ENCODE measurements around the gene QRICH1.

- TF ChIP-seq, protein P1, sequence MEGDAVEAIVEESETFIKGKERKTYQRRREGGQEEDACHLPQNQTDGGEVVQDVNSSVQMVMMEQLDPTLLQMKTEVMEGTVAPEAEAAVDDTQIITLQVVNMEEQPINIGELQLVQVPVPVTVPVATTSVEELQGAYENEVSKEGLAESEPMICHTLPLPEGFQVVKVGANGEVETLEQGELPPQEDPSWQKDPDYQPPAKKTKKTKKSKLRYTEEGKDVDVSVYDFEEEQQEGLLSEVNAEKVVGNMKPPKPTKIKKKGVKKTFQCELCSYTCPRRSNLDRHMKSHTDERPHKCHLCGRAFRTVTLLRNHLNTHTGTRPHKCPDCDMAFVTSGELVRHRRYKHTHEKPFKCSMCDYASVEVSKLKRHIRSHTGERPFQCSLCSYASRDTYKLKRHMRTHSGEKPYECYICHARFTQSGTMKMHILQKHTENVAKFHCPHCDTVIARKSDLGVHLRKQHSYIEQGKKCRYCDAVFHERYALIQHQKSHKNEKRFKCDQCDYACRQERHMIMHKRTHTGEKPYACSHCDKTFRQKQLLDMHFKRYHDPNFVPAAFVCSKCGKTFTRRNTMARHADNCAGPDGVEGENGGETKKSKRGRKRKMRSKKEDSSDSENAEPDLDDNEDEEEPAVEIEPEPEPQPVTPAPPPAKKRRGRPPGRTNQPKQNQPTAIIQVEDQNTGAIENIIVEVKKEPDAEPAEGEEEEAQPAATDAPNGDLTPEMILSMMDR (IDR thresholded peaks at IDR 0.05; ENCODE audit: extremely low read depth in 1 of 2, insufficient read depth in 1 of 2, low read depth in 1 of 2, low read length in 2 of 2): no peak
- peak; percentile 23 for TF ChIP-seq MAX (IDR thresholded peaks at IDR 0.05; ENCODE audit: insufficient read depth, insufficient read length)
- TF ChIP-seq POLR2AphosphoS5 (IDR thresholded peaks at IDR 0.05; ENCODE audit: insufficient read depth, low read depth, low read length): peak; percentile 99
- TF ChIP-seq EZH2 (IDR thresholded peaks at IDR 0.05; ENCODE audit: borderline replicate concordance, low read depth, low read length, severe bottlenecking): no peak
- peak; percentile 100 for TF ChIP-seq POLR2A (IDR thresholded peaks at IDR 0.05; ENCODE audit: low read depth, low read length)
These were observed 72.6 kb downstream of the QRICH1 start for GRCh38 chr3:49021213-49021812.
